Osteocyte (in vitro differentiated cells): ENCODE measurements around the gene EBF3. TPM values are rescaled to one million over a fixed set of nuclear protein-coding genes. Genes with fewer than 3 reads are reported as not detected.

ENCODE experiments used
- DNase-seq: peaks from one replicate; pipeline ENCODE4 v3.0.0; 2021; ENCODE audit warnings: mixed read lengths; ENCODE audit not compliant: unreplicated experiment; ENCODE audit errors: extremely low spot score
- H3K27ac Mint-ChIP-seq: one replicate; pipeline ENCODE4 v1.8.0; 2021; ENCODE audit warnings: mild to moderate bottlenecking, mixed read lengths; ENCODE audit not compliant: unreplicated experiment
- H3K27me3 Mint-ChIP-seq: one replicate; pipeline ENCODE4 v1.8.0; 2021; ENCODE audit warnings: mixed read lengths; ENCODE audit not compliant: unreplicated experiment
- H3K36me3 Mint-ChIP-seq: one replicate; pipeline ENCODE4 v1.8.0; 2021; ENCODE audit warnings: mixed read lengths; ENCODE audit not compliant: unreplicated experiment
- H3K4me1 Mint-ChIP-seq: one replicate; pipeline ENCODE4 v1.8.0; 2021; ENCODE audit warnings: mixed read lengths; ENCODE audit not compliant: unreplicated experiment
- H3K4me3 Mint-ChIP-seq: one replicate; pipeline ENCODE4 v1.8.0; 2021; ENCODE audit warnings: mild to moderate bottlenecking, moderate library complexity, mixed read lengths; ENCODE audit not compliant: unreplicated experiment
- H3K9me3 Mint-ChIP-seq: one replicate; pipeline ENCODE4 v1.8.0; 2021; ENCODE audit warnings: mixed read lengths; ENCODE audit not compliant: unreplicated experiment
- total RNA-seq: library from RNA; stranded (reverse); gene quantifications from 2 replicates; pipeline ENCODE4 v1.2.1, GENCODE V29; 2021
- TF ChIP-seq, protein P1 (sequence below): fragments of 200-600 bp; sonication (generic); IDR thresholded peaks from 2 replicates; pipeline ENCODE4 v1.5.0; 2021; ENCODE audit warnings: antibody characterized with exemption, mild to moderate bottlenecking, moderate library complexity

The EBF3 gene
- total RNA-seq, 1 donor from 2014 or later: 0.59 TPM

DNA sequence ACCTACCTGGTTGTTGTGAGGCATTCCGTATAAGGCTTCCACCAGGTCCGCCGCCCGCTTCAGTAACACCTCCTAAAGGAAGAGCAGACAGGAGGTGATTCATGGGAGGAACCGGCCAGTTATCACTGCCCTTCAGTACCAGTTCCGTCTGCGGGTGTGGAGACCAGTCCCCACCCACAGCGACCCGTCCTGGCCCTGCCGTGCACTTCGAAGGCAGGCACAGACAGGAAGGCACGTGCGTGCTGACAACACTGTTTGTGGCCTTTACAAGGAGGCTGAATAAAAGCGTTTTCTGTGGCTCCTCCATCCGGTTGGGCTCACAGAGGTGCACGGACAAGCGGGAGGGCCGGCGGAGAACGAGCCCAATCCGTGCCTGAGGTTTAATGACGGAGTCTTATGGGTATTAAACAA is 120.9 kb downstream of the EBF3 start:
- DNase-seq: no peak
- H3K9me3 Mint-ChIP-seq: no peaks in the 10 kb centered on the region
- H3K36me3 Mint-ChIP-seq: no peaks in the 10 kb centered on the region
- TF ChIP-seq, protein P1, sequence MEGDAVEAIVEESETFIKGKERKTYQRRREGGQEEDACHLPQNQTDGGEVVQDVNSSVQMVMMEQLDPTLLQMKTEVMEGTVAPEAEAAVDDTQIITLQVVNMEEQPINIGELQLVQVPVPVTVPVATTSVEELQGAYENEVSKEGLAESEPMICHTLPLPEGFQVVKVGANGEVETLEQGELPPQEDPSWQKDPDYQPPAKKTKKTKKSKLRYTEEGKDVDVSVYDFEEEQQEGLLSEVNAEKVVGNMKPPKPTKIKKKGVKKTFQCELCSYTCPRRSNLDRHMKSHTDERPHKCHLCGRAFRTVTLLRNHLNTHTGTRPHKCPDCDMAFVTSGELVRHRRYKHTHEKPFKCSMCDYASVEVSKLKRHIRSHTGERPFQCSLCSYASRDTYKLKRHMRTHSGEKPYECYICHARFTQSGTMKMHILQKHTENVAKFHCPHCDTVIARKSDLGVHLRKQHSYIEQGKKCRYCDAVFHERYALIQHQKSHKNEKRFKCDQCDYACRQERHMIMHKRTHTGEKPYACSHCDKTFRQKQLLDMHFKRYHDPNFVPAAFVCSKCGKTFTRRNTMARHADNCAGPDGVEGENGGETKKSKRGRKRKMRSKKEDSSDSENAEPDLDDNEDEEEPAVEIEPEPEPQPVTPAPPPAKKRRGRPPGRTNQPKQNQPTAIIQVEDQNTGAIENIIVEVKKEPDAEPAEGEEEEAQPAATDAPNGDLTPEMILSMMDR: no peak
- no peaks in the 10 kb centered on the region for H3K27me3 Mint-ChIP-seq
- H3K4me3 Mint-ChIP-seq: no peak overlapping the region
- H3K27ac Mint-ChIP-seq: no peak overlapping the region
- no peaks in the 10 kb centered on the region for H3K4me1 Mint-ChIP-seq

DNA sequence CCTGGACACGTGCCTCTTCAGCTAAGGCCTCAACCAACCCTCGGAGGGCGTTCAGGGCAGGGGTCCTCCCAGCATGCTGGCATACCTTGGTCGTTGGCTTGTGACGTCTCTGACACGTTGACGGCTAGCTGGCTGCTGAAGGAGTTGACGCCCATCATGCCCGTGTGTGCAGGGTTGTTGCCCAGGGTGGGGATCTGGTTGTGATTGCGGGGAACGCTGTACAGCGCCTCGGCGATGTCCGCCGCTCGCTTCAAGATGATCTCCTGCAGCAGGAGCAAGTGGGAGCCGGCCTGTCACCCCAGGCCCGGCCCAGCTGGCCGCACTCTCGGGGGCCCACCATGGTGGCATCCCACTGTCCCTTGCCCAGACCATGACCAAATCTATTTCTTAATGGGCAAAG is 122.0 kb downstream of the EBF3 start:
- Mint-ChIP-seq H3K4me3 (no peak overlapping the region), H3K36me3 (no peaks in the 10 kb centered on the region)

DNA sequence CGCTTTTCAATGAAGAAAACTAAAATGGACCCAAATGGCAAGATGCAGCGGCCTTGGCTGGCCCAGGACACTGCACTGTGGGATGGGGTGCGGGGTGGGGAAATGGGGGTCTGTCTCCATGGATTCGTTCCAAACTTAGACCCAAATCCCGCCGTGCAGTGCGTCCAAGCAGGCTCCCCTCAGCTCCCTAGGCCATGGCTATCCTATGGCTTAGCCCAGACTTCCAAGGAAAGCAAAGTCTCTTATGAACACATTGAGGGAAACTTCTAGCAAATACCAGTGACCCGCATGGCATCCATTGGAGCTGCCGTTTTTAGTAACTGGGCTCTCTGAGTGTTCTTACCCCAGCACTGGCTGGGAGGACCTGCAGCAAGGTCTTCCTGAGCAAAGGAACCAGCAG is 122.5 kb downstream of the EBF3 start:
- no peak overlapping the region for H3K27ac Mint-ChIP-seq
- H3K4me3 Mint-ChIP-seq: no peak overlapping the region
- no peaks in the 10 kb centered on the region for H3K9me3 Mint-ChIP-seq
- no peaks in the 10 kb centered on the region for H3K36me3 Mint-ChIP-seq
- DNase-seq: no peak
- H3K4me1 Mint-ChIP-seq: no peaks in the 10 kb centered on the region
- TF ChIP-seq, protein P1: no peak
- H3K27me3 Mint-ChIP-seq: no peaks in the 10 kb centered on the region

More for the DNA sequence above, 122.0 kb downstream of the EBF3 start:
- Mint-ChIP-seq H3K4me1 (no peaks in the 10 kb centered on the region), H3K9me3 (no peaks in the 10 kb centered on the region), H3K27me3 (no peaks in the 10 kb centered on the region), H3K27ac (no peak overlapping the region)
- DNase-seq: no peak
- TF ChIP-seq, protein P1: no peak

DNA sequence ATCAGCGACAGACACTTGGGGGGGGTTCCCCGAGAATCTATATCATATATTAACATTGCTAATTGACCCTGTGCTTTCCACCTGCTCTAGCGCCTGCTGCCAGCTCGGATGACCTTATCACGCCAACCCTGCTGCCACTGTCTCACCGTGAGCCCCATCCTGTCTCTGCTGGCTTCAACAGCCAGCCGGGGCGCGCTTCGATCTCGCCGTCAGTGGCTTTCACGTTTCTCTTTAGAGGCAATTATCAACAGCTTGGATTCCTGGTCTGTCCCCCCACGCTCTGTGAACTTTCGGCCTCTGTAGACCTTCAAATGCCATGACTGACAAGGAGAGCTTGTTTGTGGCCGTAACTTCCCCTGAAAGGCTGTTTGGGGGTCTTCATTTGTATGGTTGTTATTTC is 123.0 kb downstream of the EBF3 start:
- DNase-seq: no peak
- no peak overlapping the region for H3K27ac Mint-ChIP-seq
- H3K9me3 Mint-ChIP-seq: no peaks in the 10 kb centered on the region
- H3K4me3 Mint-ChIP-seq: no peak overlapping the region
- no peaks in the 10 kb centered on the region for H3K27me3 Mint-ChIP-seq
- TF ChIP-seq, protein P1: no peak
- no peaks in the 10 kb centered on the region for H3K4me1 Mint-ChIP-seq
- H3K36me3 Mint-ChIP-seq: no peaks in the 10 kb centered on the region

DNA sequence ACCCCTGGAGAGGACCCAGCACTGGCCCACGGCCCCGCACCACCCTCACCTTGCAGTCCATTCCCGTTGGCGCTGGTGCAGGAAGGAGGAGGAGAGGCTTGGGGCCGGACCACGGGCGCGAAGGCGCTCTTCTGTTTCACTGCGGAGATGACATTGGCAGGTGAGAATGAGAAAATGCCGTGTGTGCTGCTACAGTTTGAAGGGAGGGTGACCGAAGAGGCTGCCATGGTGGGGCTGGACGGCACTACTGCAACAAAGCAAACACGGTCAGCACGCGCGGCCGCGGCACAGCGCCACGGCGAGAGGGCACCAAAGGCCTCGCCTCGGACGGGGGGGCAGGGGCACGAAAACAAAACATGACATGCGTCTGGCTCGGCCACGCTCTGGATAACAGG is 123.9 kb downstream of the EBF3 start:
- Mint-ChIP-seq H3K9me3 (no peaks in the 10 kb centered on the region), H3K27me3 (no peaks in the 10 kb centered on the region), H3K27ac (no peak overlapping the region), H3K4me1 (no peaks in the 10 kb centered on the region), H3K36me3 (no peaks in the 10 kb centered on the region), H3K4me3 (no peak overlapping the region)
- TF ChIP-seq, protein P1: no peak
- DNase-seq: no peak
